DND-41 (cell line): Measurements from ENCODE around the gene STAU1.

Experiments used
- ATAC-seq: fragments of 200-7000 bp; cut with Tn5 transposase; 3 replicates; pipeline ENCODE4 v1.9.1; 2021; ENCODE audit warnings: low read depth; ENCODE audit not compliant: insufficient read depth
- DNase-seq: peaks from one replicate; pipeline ENCODE4 v3.0.0-alpha.2; 2020
- H2AFZ ChIP-seq: 2 replicates; pipeline ENCODE4 v1.6.0; 2012; ENCODE audit warnings: low read depth, low read length
- H3K27ac ChIP-seq: 2 replicates; pipeline ENCODE4 v1.5.1; 2012; ENCODE audit warnings: low read length, inconsistent platforms
- H3K27me3 ChIP-seq: fragments of 200-600 bp; sonication (generic); 2 replicates; pipeline ENCODE4 v1.6.0; 2012; ENCODE audit warnings: low read length, mild to moderate bottlenecking, inconsistent platforms; ENCODE audit not compliant: insufficient read depth, poor library complexity
- H3K36me3 ChIP-seq: 2 replicates; pipeline ENCODE4 v1.5.1; 2012; ENCODE audit warnings: low read length, inconsistent platforms; ENCODE audit not compliant: insufficient read depth
- H3K4me1 ChIP-seq: 2 replicates; pipeline ENCODE4 v1.5.1; 2012; ENCODE audit warnings: mild to moderate bottlenecking, low read length; ENCODE audit not compliant: insufficient read depth
- H3K4me2 ChIP-seq: 2 replicates; pipeline ENCODE4 v1.6.0; 2012; ENCODE audit warnings: mild to moderate bottlenecking, moderate library complexity, low read length, inconsistent platforms; ENCODE audit not compliant: insufficient read depth
- H3K4me3 ChIP-seq, 2 experiments: fragments of 200-600 bp in 1 of 2; shearing (Covaris generic) in 1 of 2; 2 replicates each; pipeline ENCODE4 v1.5.1; 2012 to 2016; ENCODE audit warnings: inconsistent platforms in 2 of 2, low read length in 2 of 2, mild to moderate bottlenecking in 2 of 2, low read depth in 1 of 2, moderate library complexity in 1 of 2
- H3K79me2 ChIP-seq: 2 replicates; pipeline ENCODE4 v1.6.0; 2012; ENCODE audit warnings: low read length, inconsistent platforms; ENCODE audit not compliant: insufficient read depth
- H3K9ac ChIP-seq: 2 replicates; pipeline ENCODE4 v1.6.0; 2012; ENCODE audit warnings: low read depth, mild to moderate bottlenecking, inconsistent platforms, low read length, moderate library complexity
- H3K9me3 ChIP-seq: 2 replicates; pipeline ENCODE4 v1.5.1; 2012; ENCODE audit warnings: low read length, moderate library complexity, mild to moderate bottlenecking, inconsistent platforms; ENCODE audit not compliant: insufficient read depth, severe bottlenecking
- H4K20me1 ChIP-seq: 2 replicates; pipeline ENCODE4 v1.6.0; 2012; ENCODE audit warnings: low read length; ENCODE audit not compliant: insufficient read depth
- CTCF ChIP-seq: IDR thresholded peaks from 2 replicates; pipeline ENCODE4 v1.5.1; 2012; ENCODE audit warnings: borderline replicate concordance, low read length, moderate library complexity, mild to moderate bottlenecking; ENCODE audit not compliant: poor library complexity, severe bottlenecking; ENCODE audit errors: extremely low read depth
- EZH2 ChIP-seq: IDR thresholded peaks from 3 replicates; pipeline ENCODE4 v1.6.1; 2012; ENCODE audit warnings: borderline replicate concordance, low read depth, mild to moderate bottlenecking, moderate library complexity, low read length, inconsistent platforms; ENCODE audit not compliant: severe bottlenecking

Gene STAU1

GRCh38 chr20:49160057-49160929 is 27.8 kb downstream of the STAU1 start:
- H3K27me3 ChIP-seq, result no peaks in the 10 kb centered on the region
- H3K4me2 ChIP-seq, result no peak overlapping the region
- H3K36me3 ChIP-seq, result peaks cover 58% of the 10 kb centered on the region
- no peak overlapping the region for H3K27ac ChIP-seq
- H2AFZ ChIP-seq, result no peak overlapping the region
- peaks cover 37% of the 10 kb centered on the region; the same call in 1 of the 2 replicates for H4K20me1 ChIP-seq
- peaks cover 91% of the 10 kb centered on the region for H3K79me2 ChIP-seq
- H3K9me3 ChIP-seq, result no peaks in the 10 kb centered on the region
- DNase-seq, result no peak
- no peak for TF ChIP-seq CTCF
- TF ChIP-seq EZH2, result no peak
- no peak overlapping the region for H3K4me3 ChIP-seq
- H3K9ac ChIP-seq, result no peak overlapping the region
- no peaks in the 10 kb centered on the region for H3K4me1 ChIP-seq
- ATAC-seq, result no peak

- Histone ChIP-seq H3K79me2 (peaks cover 88% of the 10 kb centered on the region), H3K27me3 (no peaks in the 10 kb centered on the region), H3K4me2 (no peak overlapping the region), H3K9ac (no peak overlapping the region), H3K27ac (no peak overlapping the region), H3K4me1 (no peaks in the 10 kb centered on the region), H3K9me3 (no peaks in the 10 kb centered on the region), H4K20me1 (peaks cover 40% of the 10 kb centered on the region; the same call in 1 of the 2 replicates), H3K36me3 (peaks cover 61% of the 10 kb centered on the region), H2AFZ (no peak overlapping the region), H3K4me3 (no peak overlapping the region)
- TF ChIP-seq CTCF, result no peak
- no peak for TF ChIP-seq EZH2
- ATAC-seq (no peak), DNase-seq (no peak)
Observed at GRCh38 chr20:49157146-49157545, 31.0 kb downstream of the STAU1 start.

DNA sequence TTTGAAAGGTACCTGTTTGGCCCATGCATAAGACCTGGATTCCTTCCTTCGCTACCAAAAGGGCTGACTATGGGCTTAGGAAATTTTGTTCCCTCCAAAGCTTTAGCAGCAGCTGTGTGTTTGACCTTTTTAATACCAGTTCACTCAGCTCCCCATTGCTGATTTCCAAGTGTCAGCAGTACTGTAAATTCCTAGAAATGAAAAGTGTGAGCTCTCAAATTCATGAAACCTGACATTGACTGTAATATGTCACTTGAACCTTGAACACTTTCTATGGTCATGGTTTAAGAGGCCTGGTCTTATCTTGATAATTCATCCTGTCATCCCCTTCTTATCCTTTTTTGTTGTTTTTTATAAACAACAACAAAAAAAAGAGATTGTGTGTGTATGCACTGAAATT is 31.7 kb downstream of the STAU1 start:
- Histone ChIP-seq H3K79me2 (peaks cover 88% of the 10 kb centered on the region), H3K27ac (no peak overlapping the region), H3K4me1 (no peaks in the 10 kb centered on the region), H3K36me3 (peaks cover 63% of the 10 kb centered on the region), H3K9me3 (no peaks in the 10 kb centered on the region), H4K20me1 (peaks cover 39% of the 10 kb centered on the region; the same call in 1 of the 2 replicates), H2AFZ (no peak overlapping the region), H3K4me2 (no peak overlapping the region), H3K27me3 (no peaks in the 10 kb centered on the region), H3K9ac (no peak overlapping the region), H3K4me3 (no peak overlapping the region)
- TF ChIP-seq CTCF, result no peak
- no peak for TF ChIP-seq EZH2
- no peak for DNase-seq
- no peak for ATAC-seq
